Measurements from ENCODE around the gene LPIN3.
A peak's percentile ranks its signal among the peaks of the same experiment; 100 is the strongest.

LPIN3 gene

GRCh38 chr20:41334036-41334435 lies 6.6 kb upstream of the LPIN3 start:
- no peak for DNase-seq (ENCODE audit: low read depth)
- no peak overlapping the region for H3K4me3 ChIP-seq (ENCODE audit: low read depth, low read length)
- TF ChIP-seq CTCF (conservative IDR thresholded peaks at IDR 0.05; ENCODE audit: low read depth, low read length), result no peak

- no peak for TF ChIP-seq CTCF (conservative IDR thresholded peaks at IDR 0.05; ENCODE audit: low read depth, low read length)
- H3K4me3 ChIP-seq (ENCODE audit: low read depth, low read length), result no peak overlapping the region
- DNase-seq (ENCODE audit: low read depth), result peak; percentile 42
Measured at GRCh38 chr20:41334443-41335421, 5.9 kb upstream of the LPIN3 start.

GRCh38 chr20:41335591-41335990 lies 5.0 kb upstream of the LPIN3 start:
- TF ChIP-seq CTCF (conservative IDR thresholded peaks at IDR 0.05; ENCODE audit: low read depth, low read length), result no peak
- H3K4me3 ChIP-seq (ENCODE audit: low read depth, low read length), result no peak overlapping the region
- DNase-seq (ENCODE audit: low read depth), result no peak

- H3K4me3 ChIP-seq (ENCODE audit: low read depth, low read length), result no peak overlapping the region
- TF ChIP-seq CTCF (conservative IDR thresholded peaks at IDR 0.05; ENCODE audit: low read depth, low read length), result no peak
- no peak for DNase-seq (ENCODE audit: low read depth)
Measured at GRCh38 chr20:41336711-41337492, 3.7 kb upstream of the LPIN3 start.

- TF ChIP-seq CTCF (conservative IDR thresholded peaks at IDR 0.05; ENCODE audit: low read depth, low read length), result peak; percentile 94
- peak; percentile 66 for DNase-seq (ENCODE audit: low read depth)
- peak overlapping the region; percentile 56 for H3K4me3 ChIP-seq (ENCODE audit: low read depth, low read length)
Measured at GRCh38 chr20:41339957-41340326, 679 bp upstream of the LPIN3 start.

GRCh38 chr20:41342474-41343464 lies 2.1 kb downstream of the LPIN3 start:
- H3K4me3 ChIP-seq (ENCODE audit: low read depth, low read length), result no peak overlapping the region
- no peak for DNase-seq (ENCODE audit: low read depth)
- no peak for TF ChIP-seq CTCF (conservative IDR thresholded peaks at IDR 0.05; ENCODE audit: low read depth, low read length)
